Lung microvascular endothelial cell (primary cell): ENCODE data around the gene ATG16L1. TPM values are rescaled to one million over a fixed set of nuclear protein-coding genes. Genes with fewer than 3 reads are reported as not detected.
A peak's percentile ranks its signal among the peaks of the same experiment; 100 is the strongest.
"Not testable (repeated sequence)": the region's sequence is repeated elsewhere in the genome, so short reads cannot be mapped to it uniquely, and the experiment has no call there.

Experiments used
- DNase-seq, 2 donors: peaks; one replicate each; pipeline versions ENCODE4 v3.0.0 to v3.0.0-alpha.2; 2010; ENCODE audit warnings: low read depth in 2 of 2
- total RNA-seq: library from RNA; depleted of rRNA; stranded (reverse); fragments of >200 nt; gene quantifications from 2 replicates; pipeline ENCODE4 v1.2.1, GENCODE V29; 2014

ATG16L1 gene
- total RNA-seq, 1 donor from 2014 or later, result 26.2 TPM

DNA sequence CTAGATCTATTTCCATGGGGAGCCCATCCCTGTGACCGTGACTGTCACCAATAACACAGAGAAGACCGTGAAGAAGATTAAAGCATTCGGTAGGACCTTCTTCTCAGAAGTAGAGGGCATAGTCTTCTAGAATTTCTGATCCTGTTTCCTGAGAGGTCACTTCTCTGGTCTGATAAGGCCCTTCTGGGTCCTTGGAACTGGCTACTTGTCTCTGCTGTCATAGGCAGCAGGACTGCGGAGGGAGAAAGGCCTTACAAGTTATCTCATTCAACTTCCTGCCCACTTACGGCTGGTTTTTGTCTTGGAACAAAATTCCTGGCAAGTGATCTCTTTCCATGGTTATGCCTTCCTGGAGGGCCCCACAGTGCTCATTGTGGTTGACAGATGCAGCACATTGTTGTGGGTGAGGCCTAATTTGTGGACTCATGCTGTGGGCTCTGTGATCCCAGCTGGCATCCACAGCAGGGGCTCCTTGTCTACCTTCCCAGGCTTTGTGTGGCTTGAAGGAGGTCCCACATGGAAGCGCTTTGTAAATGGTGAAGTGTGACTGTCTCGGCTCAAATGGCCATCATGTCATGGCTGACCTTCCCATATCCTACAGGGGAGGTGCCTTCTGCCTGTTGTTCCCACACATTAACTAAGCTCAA, 78.1 kb downstream of the ATG16L1 start:
- DNase-seq, result peak; percentile 16 to 24

DNA sequence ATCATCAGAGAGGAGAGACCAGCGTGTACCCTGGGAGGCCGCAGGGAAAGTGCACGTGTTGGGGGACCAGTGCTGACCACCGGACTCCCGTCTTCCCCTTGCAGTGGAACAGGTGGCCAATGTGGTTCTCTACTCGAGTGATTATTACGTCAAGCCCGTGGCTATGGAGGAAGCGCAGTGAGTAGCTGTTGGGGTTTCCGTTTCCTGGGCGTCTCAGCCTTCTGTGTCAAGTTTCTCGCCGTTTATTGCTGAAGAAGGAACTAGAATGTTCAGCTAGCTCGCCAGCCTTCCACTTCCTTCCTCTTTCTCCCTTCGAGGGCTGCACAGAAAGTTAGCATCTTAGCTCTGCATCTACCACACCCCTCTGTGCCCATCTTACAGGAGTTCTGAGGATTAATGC, 80.1 kb downstream of the ATG16L1 start:
- no peak for DNase-seq

GRCh38 chr2:233332125-233332524, 80.7 kb downstream of the ATG16L1 start:
- no peak for DNase-seq

- DNase-seq, result no peak
Observed at GRCh38 chr2:233334915-233335314, 83.4 kb downstream of the ATG16L1 start.

- DNase-seq, result not testable (repeated sequence)
Observed at GRCh38 chr2:233336091-233336490, 84.6 kb downstream of the ATG16L1 start.

GRCh38 chr2:233336541-233336940, 85.1 kb downstream of the ATG16L1 start:
- no peak for DNase-seq

GRCh38 chr2:233338046-233338445, 86.6 kb downstream of the ATG16L1 start:
- DNase-seq, result no peak

- no peak for DNase-seq
Observed at GRCh38 chr2:233338812-233339368, 87.4 kb downstream of the ATG16L1 start.

DNA sequence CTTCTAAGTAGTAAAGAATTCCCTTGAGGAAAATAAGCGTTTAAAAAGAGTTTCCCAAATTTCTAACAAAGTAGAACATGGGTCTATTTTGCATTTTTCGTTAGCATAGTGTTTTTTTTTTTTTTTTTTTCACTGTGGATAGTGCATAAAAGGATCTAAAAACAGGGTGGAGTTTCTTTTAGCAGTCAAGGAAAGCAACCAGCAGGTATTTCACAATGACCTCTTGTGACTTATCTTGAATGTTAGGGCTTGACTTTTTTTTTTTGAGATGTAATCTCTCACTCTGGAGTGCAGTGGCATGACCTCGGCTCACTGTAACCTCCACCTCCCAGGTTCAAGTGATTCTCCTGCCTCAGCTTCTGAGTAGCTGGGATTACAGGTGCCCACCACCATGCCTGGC, 88.0 kb downstream of the ATG16L1 start:
- DNase-seq, result no peak

- no peak for DNase-seq
Observed at GRCh38 chr2:233341296-233341695, 89.8 kb downstream of the ATG16L1 start.

DNA sequence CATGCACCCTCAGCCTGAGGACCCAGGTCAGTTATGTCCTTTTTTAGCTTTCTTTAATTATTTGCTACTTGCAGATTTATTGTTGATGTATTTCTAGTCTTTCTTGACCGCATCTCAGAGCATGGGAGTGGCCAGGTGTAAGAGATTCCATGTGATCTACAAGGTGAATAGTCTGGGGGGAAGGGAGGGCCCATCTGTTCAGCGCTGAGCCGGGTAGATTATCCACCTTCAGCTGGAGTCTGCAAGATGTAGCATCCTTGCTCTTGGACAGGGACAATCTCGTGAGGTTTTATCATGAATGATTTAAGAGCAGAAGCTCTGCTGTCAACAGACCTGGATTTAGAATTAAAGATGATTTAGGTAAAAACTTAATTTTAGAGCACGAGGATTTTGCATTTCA, 90.8 kb downstream of the ATG16L1 start:
- no peak for DNase-seq

DNA sequence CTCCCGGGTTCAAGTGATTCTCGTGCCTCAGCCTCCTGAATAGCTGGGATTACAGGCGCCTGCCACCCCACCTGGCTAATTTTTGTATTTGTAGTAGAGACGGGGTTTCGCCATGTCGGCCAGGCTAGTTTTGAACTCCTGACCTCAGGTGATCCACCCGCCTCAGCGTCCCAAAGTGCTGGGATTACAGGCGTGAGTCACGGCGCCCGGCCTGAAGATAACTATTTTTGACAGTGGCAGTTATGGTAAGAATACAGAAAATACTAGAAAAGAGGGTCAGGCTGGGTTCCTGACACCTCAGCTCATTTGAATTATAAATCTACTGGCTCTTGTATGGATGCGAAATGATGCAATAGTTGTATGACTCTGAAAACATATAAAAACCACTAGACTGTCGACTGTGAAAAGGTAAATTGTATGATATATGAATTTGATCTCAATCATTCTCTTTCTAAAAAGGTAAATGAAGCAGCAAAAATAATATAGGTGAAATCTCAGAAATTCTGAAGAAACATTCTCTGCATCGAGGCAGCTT, 91.8 kb downstream of the ATG16L1 start:
- DNase-seq, result no peak

Other genes with a start within 250 kb of the ATG16L1 start
- 0.22 TPM in 1 of 2 replicates, not detected in the other for gene NGEF, start 238.4 kb upstream of the ATG16L1 start, total RNA-seq
- gene NEU2, start 219.0 kb upstream of the ATG16L1 start, total RNA-seq, result not detected in 2 replicates
- gene INPP5D, start 191.3 kb upstream of the ATG16L1 start, total RNA-seq, result 25.7 and 43.5 TPM in 2 replicates
- gene SAG, start 56.1 kb downstream of the ATG16L1 start, total RNA-seq, result not detected in 2 replicates
- 7.9 and 10.5 TPM in 2 replicates for gene DGKD, start 102.8 kb downstream of the ATG16L1 start, total RNA-seq